SU-DHL-6 (cell line): ENCODE measurements around the gene TRIM38.
"Not testable (repeated sequence)": the region's sequence is repeated elsewhere in the genome, so short reads cannot be mapped to it uniquely, and the experiment has no call there.

ENCODE experiments used
- H2AFZ ChIP-seq: fragments of 200-600 bp; sonication (generic); 2 replicates; pipeline ENCODE4 v1.6.1; 2014; ENCODE audit warnings: low read depth, mild to moderate bottlenecking, moderate library complexity, mixed read lengths, antibody characterized with exemption, low read length; ENCODE audit not compliant: severe bottlenecking
- H3F3A ChIP-seq: fragments of 200-600 bp; shearing (Covaris generic); 2 replicates; pipeline ENCODE4 v1.6.0; 2016; ENCODE audit warnings: antibody characterized with exemption, mild to moderate bottlenecking; ENCODE audit not compliant: insufficient read depth
- H3K27ac ChIP-seq: fragments of 200-600 bp; sonication (generic); 2 replicates; pipeline ENCODE4 v1.5.1; 2016; ENCODE audit warnings: low read depth, mild to moderate bottlenecking, low read length, moderate library complexity, mixed read lengths
- H3K27me3 ChIP-seq: fragments of 200-600 bp; sonication (generic), shearing (Covaris generic); 2 replicates; pipeline ENCODE4 v1.6.0; 2014; ENCODE audit warnings: mild to moderate bottlenecking, low read length
- H3K36me3 ChIP-seq: fragments of 200-600 bp; sonication (generic); 2 replicates; pipeline ENCODE4 v1.6.1; 2014; ENCODE audit warnings: mild to moderate bottlenecking, low read length, mixed read lengths
- H3K4me2 ChIP-seq: fragments of 300-600, 200-600 bp; shearing (Covaris generic), sonication (generic); 2 replicates; pipeline ENCODE4 v1.6.0; 2014; ENCODE audit warnings: low read length, low read depth, mild to moderate bottlenecking; ENCODE audit not compliant: poor library complexity, severe bottlenecking
- H3K4me3 ChIP-seq: fragments of 200-600 bp; sonication (generic); 2 replicates; pipeline ENCODE4 v1.5.1; 2014; ENCODE audit warnings: antibody characterized with exemption, low read length, mild to moderate bottlenecking, mixed read lengths; ENCODE audit not compliant: insufficient read depth, poor library complexity, severe bottlenecking
- H3K79me2 ChIP-seq: fragments of 200-600 bp; sonication (generic); 2 replicates; pipeline ENCODE4 v1.6.1; 2014; ENCODE audit warnings: mild to moderate bottlenecking, low read length, moderate library complexity; ENCODE audit not compliant: insufficient read depth
- H3K9ac ChIP-seq: fragments of 200-600 bp; sonication (generic); 2 replicates; pipeline ENCODE4 v1.7.0; 2014; ENCODE audit warnings: mild to moderate bottlenecking, low read length
- H3K9me2 ChIP-seq: fragments of 200-600 bp; sonication (generic); replicated peaks from 2 replicates; pipeline ENCODE4 v1.6.1; 2014; ENCODE audit warnings: low read length; ENCODE audit not compliant: insufficient read depth
- H3K9me3 ChIP-seq: fragments of 200-600 bp; sonication (generic); 2 replicates; pipeline ENCODE4 v1.6.1; 2014; ENCODE audit warnings: low read length, mixed read lengths; ENCODE audit not compliant: insufficient read depth
- H4K20me1 ChIP-seq: fragments of 200-600 bp; sonication (generic); 2 replicates; pipeline ENCODE4 v1.6.1; 2014; ENCODE audit warnings: low read depth, mild to moderate bottlenecking, antibody characterized with exemption, low read length, moderate library complexity, mixed read lengths
- EZH2phosphoT487 ChIP-seq: fragments of 200-600 bp; sonication (generic), shearing (Covaris generic); conservative IDR thresholded peaks from 2 replicates; pipeline ENCODE4 v1.6.1; 2018; ENCODE audit warnings: mild to moderate bottlenecking, antibody characterized with exemption, low read length, moderate library complexity, mixed read lengths
- TF ChIP-seq, protein P1 (sequence below): fragments of 200-600 bp; sonication (generic); IDR thresholded peaks from one replicate; pipeline ENCODE4 v1.5.1; 2017; ENCODE audit warnings: antibody characterized with exemption, mild to moderate bottlenecking, low read length, moderate library complexity; ENCODE audit not compliant: insufficient read depth, poor library complexity, severe bottlenecking

Gene TRIM38

DNA sequence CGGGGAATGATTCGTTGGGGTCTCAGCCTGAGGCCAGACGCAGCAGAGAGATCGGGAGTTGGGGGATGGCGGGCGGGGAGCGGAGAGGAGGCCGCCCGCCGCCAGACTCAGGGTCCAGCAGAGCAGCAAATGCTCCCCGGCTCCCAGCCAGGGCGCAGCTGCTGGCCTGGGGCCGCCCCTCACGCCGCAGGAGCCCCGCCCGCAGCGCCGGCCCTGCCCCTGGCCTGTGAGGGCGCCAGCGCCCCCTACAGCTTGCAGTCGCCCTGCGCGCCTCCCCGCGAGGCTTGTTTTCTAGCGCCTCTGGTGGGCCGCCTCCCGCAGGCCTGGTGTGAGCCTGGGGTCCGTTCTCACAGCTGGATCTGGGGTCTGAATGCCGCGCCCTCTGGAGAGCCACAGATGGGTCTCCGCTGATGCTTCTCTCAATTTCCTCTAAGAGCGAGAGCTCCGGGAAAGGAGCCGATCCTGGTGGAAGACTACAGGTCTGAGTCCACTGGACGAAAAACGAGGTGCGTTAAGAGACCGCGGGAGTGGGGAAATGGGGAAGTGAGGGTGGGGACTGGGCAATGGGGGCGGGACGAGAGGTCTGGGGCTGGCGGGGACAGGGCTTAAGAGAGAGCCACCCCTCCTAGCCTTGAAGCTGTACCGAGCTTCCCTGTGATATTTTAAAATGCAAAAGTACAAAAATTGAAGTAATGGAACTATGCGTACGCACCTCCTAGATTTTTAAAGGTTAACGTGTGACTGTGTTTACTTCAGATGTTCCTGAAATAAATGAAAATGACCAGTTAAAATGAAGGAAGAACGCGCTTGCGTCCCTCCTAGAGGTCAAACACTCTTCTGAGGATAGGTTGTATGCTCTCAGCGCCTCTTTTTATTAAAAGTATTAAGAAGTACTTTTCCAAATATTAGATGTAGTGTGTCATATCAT is 30.1 kb downstream of the TRIM38 start:
- Histone ChIP-seq H3F3A (peaks cover 57% of the 10 kb centered on the region), H3K79me2 (peaks cover 15% of the 10 kb centered on the region; the same call in 1 of the 2 replicates), H2AFZ (peak overlapping the region; percentile 94), H3K4me2 (peak overlapping the region; percentile 69), H4K20me1 (no peaks in the 10 kb centered on the region), H3K27ac (peak overlapping the region; percentile 78), H3K9ac (peak overlapping the region; percentile 72), H3K36me3 (peaks cover under 1% of the 10 kb centered on the region; the same call in 1 of the 2 replicates), H3K9me2 (no peaks in the 10 kb centered on the region), H3K9me3 (no peaks in the 10 kb centered on the region), H3K27me3 (no peaks in the 10 kb centered on the region), H3K4me3 (peak overlapping the region; percentile 89)
- TF ChIP-seq, protein P1, sequence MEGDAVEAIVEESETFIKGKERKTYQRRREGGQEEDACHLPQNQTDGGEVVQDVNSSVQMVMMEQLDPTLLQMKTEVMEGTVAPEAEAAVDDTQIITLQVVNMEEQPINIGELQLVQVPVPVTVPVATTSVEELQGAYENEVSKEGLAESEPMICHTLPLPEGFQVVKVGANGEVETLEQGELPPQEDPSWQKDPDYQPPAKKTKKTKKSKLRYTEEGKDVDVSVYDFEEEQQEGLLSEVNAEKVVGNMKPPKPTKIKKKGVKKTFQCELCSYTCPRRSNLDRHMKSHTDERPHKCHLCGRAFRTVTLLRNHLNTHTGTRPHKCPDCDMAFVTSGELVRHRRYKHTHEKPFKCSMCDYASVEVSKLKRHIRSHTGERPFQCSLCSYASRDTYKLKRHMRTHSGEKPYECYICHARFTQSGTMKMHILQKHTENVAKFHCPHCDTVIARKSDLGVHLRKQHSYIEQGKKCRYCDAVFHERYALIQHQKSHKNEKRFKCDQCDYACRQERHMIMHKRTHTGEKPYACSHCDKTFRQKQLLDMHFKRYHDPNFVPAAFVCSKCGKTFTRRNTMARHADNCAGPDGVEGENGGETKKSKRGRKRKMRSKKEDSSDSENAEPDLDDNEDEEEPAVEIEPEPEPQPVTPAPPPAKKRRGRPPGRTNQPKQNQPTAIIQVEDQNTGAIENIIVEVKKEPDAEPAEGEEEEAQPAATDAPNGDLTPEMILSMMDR, result peak; percentile 100
- TF ChIP-seq EZH2phosphoT487, result no peak

- Histone ChIP-seq H2AFZ (peak overlapping the region; percentile 94), H3K9ac (peak overlapping the region; percentile 72), H3K4me2 (peak overlapping the region; percentile 69), H3K4me3 (peak overlapping the region; percentile 89), H3F3A (peaks cover 55% of the 10 kb centered on the region), H3K27ac (peak overlapping the region; percentile 78), H3K79me2 (peaks cover 15% of the 10 kb centered on the region; the same call in 1 of the 2 replicates)
- H3K9me2 ChIP-seq, H3K9me3 ChIP-seq, H3K36me3 ChIP-seq, H4K20me1 ChIP-seq, H3K27me3 ChIP-seq: not testable (repeated sequence)
These were observed 30.7 kb downstream of the TRIM38 start for GRCh38 chr6:25993341-25993684.

- H3K4me3 ChIP-seq, result no peak overlapping the region
These were observed 32.9 kb downstream of the TRIM38 start for GRCh38 chr6:25995507-25995906.

More at GRCh38 chr6:25995507-25995906, 32.9 kb downstream of the TRIM38 start:
- Histone ChIP-seq H3K9me3 (no peaks in the 10 kb centered on the region), H3K9me2 (no peaks in the 10 kb centered on the region), H4K20me1 (no peaks in the 10 kb centered on the region), H3F3A (peaks cover 40% of the 10 kb centered on the region), H2AFZ (no peak overlapping the region), H3K79me2 (peaks cover 15% of the 10 kb centered on the region; the same call in 1 of the 2 replicates), H3K36me3 (peaks cover 8% of the 10 kb centered on the region), H3K27me3 (no peaks in the 10 kb centered on the region), H3K27ac (peak overlapping the region; percentile 39; the same call in 1 of the 2 replicates), H3K4me2 (peak overlapping the region; percentile 46), H3K9ac (no peak overlapping the region)
- TF ChIP-seq, protein P1, result no peak
- no peak for TF ChIP-seq EZH2phosphoT487
